ENCODE data around the gene HS3ST5. TPM values are rescaled to one million over a fixed set of nuclear protein-coding genes. Genes with fewer than 3 reads are reported as not detected.

Gene HS3ST5
- polyA plus RNA-seq, 1 donor (not counting 4 experiments of a cell fraction or from before 2014, with no cell fraction given) = not detected

GRCh38 chr6:114366899-114367298, 24.1 kb upstream of the HS3ST5 start:
- no peak for DNase-seq (ENCODE audit: low read depth, low spot score)
- Histone ChIP-seq H3K9me3 (ENCODE audit: control insufficient read depth, low read depth, low read length) (no peaks in the 10 kb centered on the region), H3K27me3 (ENCODE audit: control insufficient read depth, extremely low read depth, insufficient read depth, low read length) (no peaks in the 10 kb centered on the region), H3K27ac (ENCODE audit: control insufficient read depth, insufficient read depth, low read length) (no peak overlapping the region), H3K4me1 (ENCODE audit: control insufficient read depth, extremely low read depth, insufficient read depth, low read length) (no peaks in the 10 kb centered on the region), H3K36me3 (ENCODE audit: control insufficient read depth in 2 of 2, extremely low read depth in 1 of 2, insufficient read depth in 2 of 2, low read length in 2 of 2) (no peaks in the 10 kb centered on the region), H3K79me2 (ENCODE audit: control insufficient read depth, insufficient read depth, low read length) (no peaks in the 10 kb centered on the region), H3K9me1 (ENCODE audit: control insufficient read depth, extremely low read depth, insufficient read depth, low read length) (no peaks in the 10 kb centered on the region), H3K9ac (ENCODE audit: control insufficient read depth, extremely low read depth, insufficient read depth, low read length) (no peak overlapping the region), H2AFZ (ENCODE audit: control insufficient read depth, low read length) (no peak overlapping the region), H4K20me1 (ENCODE audit: control insufficient read depth, extremely low read depth, insufficient read depth, low read length) (no peaks in the 10 kb centered on the region), H3K4me2 (ENCODE audit: control insufficient read depth, extremely low read depth, insufficient read depth, low read depth, low read length) (no peak overlapping the region), H3K4me3 (ENCODE audit: control insufficient read depth in 2 of 3, extremely low read depth in 1 of 3, insufficient read depth in 2 of 3, low read depth in 1 of 3, low read length in 3 of 3) (no peak overlapping the region)
- dilution Hi-C loops (cut with MboI; ENCODE audit: extremely low pct_ligation_motif_present, low sequenced_read_pairs) = no loop called here
- no peak for FAIRE-seq
- no peak for TF ChIP-seq EZH2 (IDR thresholded peaks at IDR 0.05; ENCODE audit: low read length)
- TF ChIP-seq CTCF (optimal IDR thresholded peaks at IDR 0.05 in 1 of 3, IDR thresholded peaks at IDR 0.05 in 1 of 3, conservative IDR thresholded peaks at IDR 0.05 in 1 of 3; ENCODE audit: extremely low read depth in 1 of 3, insufficient read depth in 2 of 3, low read length in 3 of 3) = no peak

- H3K4me3 ChIP-seq (ENCODE audit: control insufficient read depth in 2 of 3, extremely low read depth in 1 of 3, insufficient read depth in 2 of 3, low read depth in 1 of 3, low read length in 3 of 3) = no peak overlapping the region
- no peaks in the 10 kb centered on the region for H3K9me3 ChIP-seq (ENCODE audit: control insufficient read depth, low read depth, low read length)
- H3K79me2 ChIP-seq (ENCODE audit: control insufficient read depth, insufficient read depth, low read length) = no peaks in the 10 kb centered on the region
- H3K4me1 ChIP-seq (ENCODE audit: control insufficient read depth, extremely low read depth, insufficient read depth, low read length) = no peaks in the 10 kb centered on the region
- no peak overlapping the region for H3K27ac ChIP-seq (ENCODE audit: control insufficient read depth, insufficient read depth, low read length)
- no peaks in the 10 kb centered on the region for H3K36me3 ChIP-seq (ENCODE audit: control insufficient read depth in 2 of 2, extremely low read depth in 1 of 2, insufficient read depth in 2 of 2, low read length in 2 of 2)
- dilution Hi-C loops (cut with MboI; ENCODE audit: extremely low pct_ligation_motif_present, low sequenced_read_pairs) = no loop called here
- no peak for FAIRE-seq
- no peaks in the 10 kb centered on the region for H3K9me1 ChIP-seq (ENCODE audit: control insufficient read depth, extremely low read depth, insufficient read depth, low read length)
- H3K9ac ChIP-seq (ENCODE audit: control insufficient read depth, extremely low read depth, insufficient read depth, low read length) = no peak overlapping the region
- H3K4me2 ChIP-seq (ENCODE audit: control insufficient read depth, extremely low read depth, insufficient read depth, low read depth, low read length) = no peak overlapping the region
- H4K20me1 ChIP-seq (ENCODE audit: control insufficient read depth, extremely low read depth, insufficient read depth, low read length) = no peaks in the 10 kb centered on the region
- no peak for DNase-seq (ENCODE audit: low read depth, low spot score)
- H3K27me3 ChIP-seq (ENCODE audit: control insufficient read depth, extremely low read depth, insufficient read depth, low read length) = no peaks in the 10 kb centered on the region
- TF ChIP-seq EZH2 (IDR thresholded peaks at IDR 0.05; ENCODE audit: low read length) (no peak), CTCF (optimal IDR thresholded peaks at IDR 0.05 in 1 of 3, IDR thresholded peaks at IDR 0.05 in 1 of 3, conservative IDR thresholded peaks at IDR 0.05 in 1 of 3; ENCODE audit: extremely low read depth in 1 of 3, insufficient read depth in 2 of 3, low read length in 3 of 3) (no peak)
- no peak overlapping the region for H2AFZ ChIP-seq (ENCODE audit: control insufficient read depth, low read length)
Measured at GRCh38 chr6:114364301-114364700, 21.5 kb upstream of the HS3ST5 start.
